Measurements from ENCODE around the gene P2RX2.

P2RX2 gene

DNA sequence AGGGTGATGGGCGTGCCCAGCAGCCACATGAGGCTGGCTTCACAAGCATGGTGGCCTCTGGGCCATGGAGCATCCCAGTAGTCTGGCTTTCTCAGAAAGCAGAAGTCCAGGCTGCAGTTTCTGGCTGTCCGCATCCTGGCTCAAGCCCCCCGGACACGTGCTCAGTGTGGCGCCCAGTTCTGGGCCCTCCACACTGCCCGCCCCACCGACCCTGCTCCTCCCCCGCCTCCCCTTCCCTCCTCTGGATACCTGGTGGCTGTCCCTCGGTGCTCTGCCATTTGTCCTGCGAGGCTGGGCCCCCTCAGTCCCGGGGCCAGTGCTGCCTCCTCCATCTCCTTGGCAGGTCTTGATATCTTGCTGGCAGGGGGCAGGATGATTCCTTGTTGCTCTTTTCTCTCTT, 39.8 kb upstream of the P2RX2 start:
- DNase-seq (ENCODE audit: low read depth), result no peak
- TF ChIP-seq, protein P1, sequence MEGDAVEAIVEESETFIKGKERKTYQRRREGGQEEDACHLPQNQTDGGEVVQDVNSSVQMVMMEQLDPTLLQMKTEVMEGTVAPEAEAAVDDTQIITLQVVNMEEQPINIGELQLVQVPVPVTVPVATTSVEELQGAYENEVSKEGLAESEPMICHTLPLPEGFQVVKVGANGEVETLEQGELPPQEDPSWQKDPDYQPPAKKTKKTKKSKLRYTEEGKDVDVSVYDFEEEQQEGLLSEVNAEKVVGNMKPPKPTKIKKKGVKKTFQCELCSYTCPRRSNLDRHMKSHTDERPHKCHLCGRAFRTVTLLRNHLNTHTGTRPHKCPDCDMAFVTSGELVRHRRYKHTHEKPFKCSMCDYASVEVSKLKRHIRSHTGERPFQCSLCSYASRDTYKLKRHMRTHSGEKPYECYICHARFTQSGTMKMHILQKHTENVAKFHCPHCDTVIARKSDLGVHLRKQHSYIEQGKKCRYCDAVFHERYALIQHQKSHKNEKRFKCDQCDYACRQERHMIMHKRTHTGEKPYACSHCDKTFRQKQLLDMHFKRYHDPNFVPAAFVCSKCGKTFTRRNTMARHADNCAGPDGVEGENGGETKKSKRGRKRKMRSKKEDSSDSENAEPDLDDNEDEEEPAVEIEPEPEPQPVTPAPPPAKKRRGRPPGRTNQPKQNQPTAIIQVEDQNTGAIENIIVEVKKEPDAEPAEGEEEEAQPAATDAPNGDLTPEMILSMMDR (IDR thresholded peaks at IDR 0.05; ENCODE audit: low read length, missing control alignments), result no peak
- H3K4me3 ChIP-seq (replicated peaks; ENCODE audit: low read depth, low read length), result no peak overlapping the region

DNA sequence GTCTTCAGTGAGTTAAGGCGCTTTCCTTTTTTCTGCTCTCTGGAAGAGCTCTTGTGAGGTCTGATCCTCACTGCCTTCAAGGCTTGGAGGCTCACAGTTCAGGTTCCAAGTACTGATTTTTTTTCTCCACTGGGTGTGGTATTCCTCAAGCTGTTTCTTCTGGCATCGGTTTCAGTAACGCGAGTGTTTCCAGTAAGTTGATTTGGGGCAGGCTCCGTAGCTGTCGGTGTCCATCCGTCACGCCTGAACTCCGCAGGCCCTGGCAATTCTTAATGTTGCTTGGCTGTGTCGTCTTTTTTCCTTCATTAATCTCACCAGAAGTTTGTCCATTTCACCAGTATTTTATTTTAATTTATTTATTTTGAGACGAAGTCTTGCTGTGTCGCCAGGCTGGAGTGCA, 38.8 kb upstream of the P2RX2 start:
- no peak for DNase-seq (ENCODE audit: low read depth)
- no peak overlapping the region for H3K4me3 ChIP-seq (replicated peaks; ENCODE audit: low read depth, low read length)
- TF ChIP-seq, protein P1 (IDR thresholded peaks at IDR 0.05; ENCODE audit: low read length, missing control alignments), result no peak

DNA sequence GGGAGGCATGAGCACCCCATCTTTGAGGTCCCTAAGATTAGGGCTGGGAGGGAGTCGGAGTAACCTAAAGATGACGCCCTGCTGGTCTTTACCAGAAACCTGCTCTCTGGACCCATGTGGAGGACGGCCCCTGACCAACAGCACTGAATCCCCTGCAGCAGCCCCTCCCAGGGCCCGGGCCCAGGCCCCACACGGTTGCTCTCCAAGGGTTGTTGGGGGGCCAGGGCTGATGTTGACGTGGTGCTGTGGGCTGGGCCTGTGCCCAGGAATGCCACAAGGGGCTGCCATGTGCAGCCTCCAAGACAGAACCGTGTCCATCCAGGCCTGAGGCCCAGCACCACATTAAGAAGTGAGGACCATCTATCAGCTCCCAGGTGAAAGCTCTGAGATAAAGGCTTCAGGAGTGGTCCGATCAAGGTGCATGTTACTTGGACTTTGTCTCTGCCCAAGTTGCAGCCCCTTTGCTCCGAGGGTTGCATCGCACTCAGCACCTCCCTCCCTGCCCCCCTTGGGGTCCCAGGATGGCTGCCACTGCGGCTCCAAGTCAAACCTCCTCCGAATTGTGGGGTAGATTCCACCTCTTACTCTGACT, 37.8 kb upstream of the P2RX2 start:
- no peak for DNase-seq (ENCODE audit: low read depth)
- no peak overlapping the region for H3K4me3 ChIP-seq (replicated peaks; ENCODE audit: low read depth, low read length)
- TF ChIP-seq, protein P1 (IDR thresholded peaks at IDR 0.05; ENCODE audit: low read length, missing control alignments), result no peak

DNA sequence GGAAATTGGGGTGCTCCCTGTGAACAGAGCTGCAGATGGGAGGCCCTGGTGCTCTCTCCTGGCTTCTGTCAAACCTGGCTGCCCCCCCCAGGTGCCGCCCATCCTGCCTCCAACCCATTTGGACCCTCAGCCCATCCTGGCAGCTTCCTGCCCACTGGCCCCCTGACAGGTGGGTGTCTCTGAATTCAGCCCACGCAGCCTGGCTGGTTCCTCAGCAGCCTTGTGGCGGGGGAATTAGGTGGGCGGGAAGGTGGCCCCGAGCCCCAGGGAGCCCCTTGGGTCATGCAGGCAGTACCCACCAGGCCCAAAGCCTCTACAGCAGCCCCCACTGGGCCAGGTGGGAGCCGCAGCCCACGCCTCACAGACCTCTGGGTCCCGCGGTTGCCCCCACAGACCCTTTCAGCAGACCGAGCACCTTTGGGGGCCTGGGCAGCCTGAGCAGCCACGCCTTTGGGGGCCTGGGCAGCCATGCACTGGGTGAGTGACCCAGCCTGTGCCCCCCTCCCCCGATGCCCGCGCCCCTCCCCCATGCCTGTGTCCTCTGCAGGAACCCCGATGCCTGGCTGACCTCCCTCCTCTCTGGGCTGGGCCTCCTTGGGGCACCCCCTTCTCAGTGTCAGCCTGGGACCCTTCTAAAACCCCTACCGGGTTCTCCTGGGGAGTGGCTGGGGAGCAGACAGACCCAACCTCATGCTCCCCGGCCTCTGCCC, 37.1 kb upstream of the P2RX2 start:
- no peak for DNase-seq (ENCODE audit: low read depth)
- TF ChIP-seq, protein P1 (IDR thresholded peaks at IDR 0.05; ENCODE audit: low read length, missing control alignments), result no peak

DNA sequence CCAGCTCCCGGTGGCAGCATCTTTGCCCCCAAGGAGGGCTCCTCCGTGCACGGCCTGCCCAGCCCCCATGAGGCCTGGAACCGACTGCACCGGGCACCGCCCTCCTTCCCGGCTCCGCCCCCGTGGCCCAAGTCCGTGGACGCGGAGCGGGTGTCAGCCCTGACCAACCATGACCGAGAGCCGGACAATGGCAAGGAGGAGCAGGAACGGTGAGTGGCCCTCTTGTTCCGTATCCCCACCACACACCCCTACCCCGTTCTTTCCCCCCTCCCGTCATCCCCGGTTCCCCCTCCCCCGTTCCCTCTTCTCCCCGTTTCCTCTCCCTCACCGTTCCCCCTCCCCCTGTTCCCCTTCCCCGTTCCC, 36.5 kb upstream of the P2RX2 start:
- TF ChIP-seq, protein P1 (IDR thresholded peaks at IDR 0.05; ENCODE audit: low read length, missing control alignments), result no peak
- H3K4me3 ChIP-seq (replicated peaks; ENCODE audit: low read depth, low read length), result no peak overlapping the region

More for the DNA sequence above, 37.1 kb upstream of the P2RX2 start:
- no peak overlapping the region for H3K4me3 ChIP-seq (replicated peaks; ENCODE audit: low read depth, low read length)

DNA sequence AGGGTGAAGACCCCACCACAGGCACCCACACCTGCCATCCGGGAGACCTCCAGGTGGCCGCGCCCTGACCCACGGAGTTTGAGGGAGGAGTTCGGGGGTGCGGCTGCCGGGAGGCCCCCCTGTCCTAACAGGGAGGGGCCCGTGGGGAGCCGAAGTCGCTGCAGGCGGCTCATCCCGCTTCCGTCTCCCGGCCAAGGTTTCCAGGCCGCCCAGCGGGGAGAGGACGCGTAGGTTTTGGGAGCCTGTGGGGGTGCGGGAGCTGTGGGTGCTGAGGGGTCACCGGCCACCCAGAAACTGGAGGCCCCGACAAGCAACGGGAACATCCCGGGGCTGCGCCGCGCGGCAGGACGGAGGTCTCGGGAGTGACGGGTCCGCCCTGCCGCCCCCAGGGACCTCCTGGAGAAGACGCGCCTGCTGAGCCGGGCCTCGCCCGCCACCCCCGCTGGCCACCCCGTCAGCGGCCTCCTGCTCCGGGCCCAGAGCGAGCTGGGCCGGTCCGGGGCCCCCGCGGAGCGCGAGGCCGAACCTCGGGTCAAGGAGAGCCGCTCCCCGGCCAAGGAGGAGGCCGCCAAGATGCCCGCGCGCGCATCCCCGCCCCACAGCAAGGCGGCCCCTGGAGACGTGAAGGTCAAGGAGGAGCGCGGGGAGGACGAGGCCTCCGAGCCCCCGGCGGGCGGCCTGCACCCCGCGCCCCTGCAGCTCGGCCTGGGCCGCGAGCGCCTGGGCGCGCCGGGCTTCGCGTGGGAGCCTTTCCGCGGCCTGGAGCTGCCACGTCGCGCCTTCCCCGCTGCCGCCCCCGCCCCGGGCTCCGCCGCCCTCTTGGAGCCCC, 35.8 kb upstream of the P2RX2 start:
- TF ChIP-seq, protein P1 (IDR thresholded peaks at IDR 0.05; ENCODE audit: low read length, missing control alignments), result no peak
- H3K4me3 ChIP-seq (replicated peaks; ENCODE audit: low read depth, low read length), result no peak overlapping the region
- no peak for DNase-seq (ENCODE audit: low read depth)

More for the DNA sequence above, 36.5 kb upstream of the P2RX2 start:
- no peak for DNase-seq (ENCODE audit: low read depth)
